ENCODE data around the gene DSC2.
"Not testable (repeated sequence)": the region's sequence is repeated elsewhere in the genome, so short reads cannot be mapped to it uniquely, and the experiment has no call there.

Gene DSC2

GRCh38 chr18:31102025-31102684, at the start of gene DSC2:
TSS of gene DSC2 (minus strand) at chr18:31102421. CDS start at chr18:31101971, 450 bp downstream.
- no peak for DNase-seq

- DNase-seq: no peak
These were observed 47.1 kb upstream of the DSC2 start for GRCh38 chr18:31149351-31149750.

GRCh38 chr18:31148600-31148999, 46.4 kb upstream of the DSC2 start:
- no peak for DNase-seq

- DNase-seq: no peak
These were observed 44.6 kb upstream of the DSC2 start for GRCh38 chr18:31146809-31147208.

- DNase-seq: no peak
These were observed 40.8 kb upstream of the DSC2 start for GRCh38 chr18:31143025-31143424.

- no peak for DNase-seq
These were observed 36.5 kb upstream of the DSC2 start for GRCh38 chr18:31138709-31139108.

GRCh38 chr18:31134988-31135529, 32.8 kb upstream of the DSC2 start:
- DNase-seq: no peak

GRCh38 chr18:31129398-31130115, 27.3 kb upstream of the DSC2 start:
- DNase-seq: no peak

- no peak for DNase-seq
These were observed 23.7 kb upstream of the DSC2 start for GRCh38 chr18:31125878-31126277.

GRCh38 chr18:31123125-31123524, 20.9 kb upstream of the DSC2 start:
- DNase-seq: not testable (repeated sequence)

GRCh38 chr18:31120594-31120993, 18.4 kb upstream of the DSC2 start:
- no peak for DNase-seq

GRCh38 chr18:31116853-31117595, 14.8 kb upstream of the DSC2 start:
- DNase-seq: no peak

GRCh38 chr18:31112804-31113203, 10.6 kb upstream of the DSC2 start:
- no peak for DNase-seq

- DNase-seq: no peak
These were observed 3.5 kb upstream of the DSC2 start for GRCh38 chr18:31105733-31106132.

GRCh38 chr18:31104444-31104843, 2.2 kb upstream of the DSC2 start:
- no peak for DNase-seq

- DNase-seq: no peak
These were observed 1.2 kb upstream of the DSC2 start for GRCh38 chr18:31103423-31103822.

- no peak for DNase-seq
These were observed 720 bp upstream of the DSC2 start for GRCh38 chr18:31102941-31103340.

GRCh38 chr18:31101183-31102024, 817 bp downstream of the DSC2 start:
- DNase-seq: no peak

GRCh38 chr18:31100436-31101182, 1.6 kb downstream of the DSC2 start:
- DNase-seq: no peak

GRCh38 chr18:31099450-31100230, 2.6 kb downstream of the DSC2 start:
- no peak for DNase-seq

- no peak for DNase-seq
These were observed 3.3 kb downstream of the DSC2 start for GRCh38 chr18:31098878-31099277.

Measured in KG1 (cell line).